Trophoblast cell (in vitro differentiated cells and primary cell): Measurements from ENCODE around the gene RAB6D.
"Not testable (repeated sequence)": the region's sequence is repeated elsewhere in the genome, so short reads cannot be mapped to it uniquely, and the experiment has no call there.

ENCODE experiments used
- DNase-seq, 2 donors: peaks; one replicate each; pipeline ENCODE4 v3.0.0-alpha.2; 2016
- H2AFZ ChIP-seq: 2 replicates; pipeline ENCODE4 v1.6.1; 2013; ENCODE audit warnings: low read length, moderate library complexity, mild to moderate bottlenecking; ENCODE audit not compliant: insufficient read depth, poor library complexity
- H2AK5ac ChIP-seq: 2 replicates; pipeline ENCODE4 v1.6.1; 2013; ENCODE audit warnings: mild to moderate bottlenecking, low read length
- H2BK120ac ChIP-seq: 2 replicates; pipeline ENCODE4 v1.6.1; 2013; ENCODE audit warnings: low read length, mild to moderate bottlenecking, moderate library complexity; ENCODE audit not compliant: insufficient read depth, poor library complexity
- H2BK12ac ChIP-seq: 2 replicates; pipeline ENCODE4 v1.6.1; 2013; ENCODE audit warnings: mild to moderate bottlenecking, low read length, moderate library complexity
- H2BK5ac ChIP-seq: 2 replicates; pipeline ENCODE4 v1.6.1; 2013; ENCODE audit warnings: low read length, low read depth, moderate library complexity, mild to moderate bottlenecking; ENCODE audit not compliant: poor library complexity
- H3K14ac ChIP-seq: 2 replicates; pipeline ENCODE4 v1.6.1; 2013; ENCODE audit warnings: mild to moderate bottlenecking, low read length
- H3K18ac ChIP-seq: 2 replicates; pipeline ENCODE4 v1.6.1; 2013; ENCODE audit warnings: mild to moderate bottlenecking, low read length
- H3K23ac ChIP-seq: 2 replicates; pipeline ENCODE4 v1.6.1; 2013; ENCODE audit warnings: low read length
- H3K27ac ChIP-seq: 2 replicates; pipeline ENCODE4 v1.5.1; 2013; ENCODE audit warnings: low read depth, mild to moderate bottlenecking, inconsistent platforms, low read length, moderate library complexity
- H3K27me3 ChIP-seq: 2 replicates; pipeline ENCODE4 v1.6.1; 2013; ENCODE audit warnings: inconsistent platforms, mild to moderate bottlenecking, low read length, moderate library complexity; ENCODE audit not compliant: insufficient read depth
- H3K36me3 ChIP-seq, 2 experiments: 1 replicate in 1 of 2; 2 replicates in 1 of 2; pipeline ENCODE4 v1.6.1; 2013; ENCODE audit warnings: low read length in 2 of 2, mild to moderate bottlenecking in 2 of 2, moderate library complexity in 1 of 2; ENCODE audit not compliant: insufficient read depth in 2 of 2, control insufficient read depth in 1 of 2
- H3K4ac ChIP-seq: 2 replicates; pipeline ENCODE4 v1.6.1; 2013; ENCODE audit warnings: low read depth, mild to moderate bottlenecking, low read length, moderate library complexity
- H3K4me1 ChIP-seq, 2 experiments: 1 replicate in 1 of 2; 2 replicates in 1 of 2; pipeline ENCODE4 v1.6.1; 2013; ENCODE audit warnings: low read length in 2 of 2, mild to moderate bottlenecking in 2 of 2, moderate library complexity in 1 of 2; ENCODE audit not compliant: insufficient read depth in 2 of 2, control insufficient read depth in 1 of 2
- H3K4me2 ChIP-seq: 2 replicates; pipeline ENCODE4 v1.6.1; 2013; ENCODE audit warnings: inconsistent platforms, mild to moderate bottlenecking, low read length, moderate library complexity
- H3K4me3 ChIP-seq: 2 replicates; pipeline ENCODE4 v1.5.1; 2013; ENCODE audit warnings: mild to moderate bottlenecking, low read depth, low read length, inconsistent platforms
- H3K79me1 ChIP-seq: one replicate; pipeline ENCODE4 v1.6.1; 2013; ENCODE audit warnings: low read length
- H3K79me2 ChIP-seq: 2 replicates; pipeline ENCODE4 v1.6.1; 2013; ENCODE audit warnings: low read length, mild to moderate bottlenecking; ENCODE audit not compliant: control insufficient read depth, insufficient read depth, poor library complexity
- H3K9ac ChIP-seq: 2 replicates; pipeline ENCODE4 v1.6.1; 2013; ENCODE audit warnings: mild to moderate bottlenecking, low read length
- H3K9me3 ChIP-seq: 2 replicates; pipeline ENCODE4 v1.6.1; 2013; ENCODE audit warnings: low read depth, mild to moderate bottlenecking, control low read depth, inconsistent platforms, low read length; ENCODE audit not compliant: insufficient read depth
- H4K12ac ChIP-seq: 2 replicates; pipeline ENCODE4 v1.6.1; 2013; ENCODE audit warnings: low read depth, mild to moderate bottlenecking, low read length, moderate library complexity
- H4K8ac ChIP-seq: 2 replicates; pipeline ENCODE4 v1.6.1; 2013; ENCODE audit warnings: low read depth, mild to moderate bottlenecking, low read length, moderate library complexity
- H4K91ac ChIP-seq: one replicate; pipeline ENCODE4 v1.6.1; 2013; ENCODE audit warnings: low read depth, mild to moderate bottlenecking, low read length, moderate library complexity
- WGBS: extraction: QIAGEN DNeasy Blood & Tissue Kit; methylation state at CpG from one replicate; pipeline ENCODE4 v1.1.7; 2013; ENCODE audit warnings: missing lambda C conversion rate; ENCODE audit not compliant: insufficient read length, insufficient coverage; ENCODE audit errors: extremely low coverage; 5-methylcytosine and 5-hydroxymethylcytosine counted together

Gene RAB6D

GRCh38 chr2:131388834-131389233 is 24.9 kb upstream of the RAB6D start:
- not testable (repeated sequence) for DNase-seq, H2AK5ac ChIP-seq, H3K4me1 ChIP-seq, H3K23ac ChIP-seq, H4K12ac ChIP-seq, H3K4ac ChIP-seq, H3K79me2 ChIP-seq, H2BK12ac ChIP-seq, H3K79me1 ChIP-seq, H3K27ac ChIP-seq, H3K4me2 ChIP-seq, H3K36me3 ChIP-seq, H3K9ac ChIP-seq, H3K14ac ChIP-seq, H2AFZ ChIP-seq, H2BK5ac ChIP-seq, H3K4me3 ChIP-seq, H4K8ac ChIP-seq, H3K18ac ChIP-seq, H4K91ac ChIP-seq, H2BK120ac ChIP-seq, H3K27me3 ChIP-seq, H3K9me3 ChIP-seq
- WGBS, result no CpG with 5 or more reads among the region's 6 CpGs

- not testable (repeated sequence) for H2BK120ac ChIP-seq, H2AK5ac ChIP-seq, H3K18ac ChIP-seq, H3K27ac ChIP-seq, H3K9me3 ChIP-seq, H2BK5ac ChIP-seq, H2BK12ac ChIP-seq, H3K9ac ChIP-seq, H3K79me1 ChIP-seq, H2AFZ ChIP-seq, H3K36me3 ChIP-seq, H4K12ac ChIP-seq, H3K4me3 ChIP-seq, H3K79me2 ChIP-seq, H4K91ac ChIP-seq, DNase-seq, H4K8ac ChIP-seq, H3K4me2 ChIP-seq, H3K23ac ChIP-seq, H3K4me1 ChIP-seq, H3K27me3 ChIP-seq, H3K4ac ChIP-seq, H3K14ac ChIP-seq
- WGBS, result no CpG with 5 or more reads among the region's 1 CpG
These were observed 9.1 kb upstream of the RAB6D start for GRCh38 chr2:131373111-131373510.

- no peak overlapping the region for H3K4me3 ChIP-seq
These were observed 6.0 kb upstream of the RAB6D start for GRCh38 chr2:131369954-131370353.

GRCh38 chr2:131368493-131369066 is 4.6 kb upstream of the RAB6D start:
- H4K12ac ChIP-seq, H4K8ac ChIP-seq, H2BK5ac ChIP-seq, H3K9me3 ChIP-seq, H3K4me3 ChIP-seq, H3K18ac ChIP-seq, DNase-seq, H3K36me3 ChIP-seq, H2BK120ac ChIP-seq, H3K79me2 ChIP-seq, H2BK12ac ChIP-seq, H3K79me1 ChIP-seq, H3K14ac ChIP-seq, H2AK5ac ChIP-seq, H4K91ac ChIP-seq, H3K27me3 ChIP-seq, H3K27ac ChIP-seq, H2AFZ ChIP-seq, H3K4me1 ChIP-seq, H3K4ac ChIP-seq, H3K9ac ChIP-seq, H3K4me2 ChIP-seq, H3K23ac ChIP-seq: not testable (repeated sequence)
- no CpG with 5 or more reads among the region's 9 CpGs for WGBS

More at GRCh38 chr2:131369954-131370353, 6.0 kb upstream of the RAB6D start:
- Histone ChIP-seq H3K23ac (no peak overlapping the region), H3K36me3 (no peaks in the 10 kb centered on the region), H3K14ac (no peak overlapping the region), H4K12ac (no peak overlapping the region), H2BK120ac (no peak overlapping the region), H2BK5ac (no peak overlapping the region), H3K9ac (no peak overlapping the region), H3K18ac (no peak overlapping the region), H3K79me2 (no peaks in the 10 kb centered on the region), H2BK12ac (no peak overlapping the region), H3K4me2 (no peak overlapping the region), H3K4me1 (no peaks in the 10 kb centered on the region), H2AK5ac (no peak overlapping the region), H3K27me3 (no peaks in the 10 kb centered on the region), H3K4ac (no peak overlapping the region), H2AFZ (no peak overlapping the region), H3K79me1 (no peaks in the 10 kb centered on the region), H4K91ac (no peak overlapping the region), H3K9me3 (no peaks in the 10 kb centered on the region), H4K8ac (no peak overlapping the region), H3K27ac (no peak overlapping the region)
- no peak for DNase-seq
- WGBS, result no CpG with 5 or more reads among the region's 6 CpGs
